SK-N-SH (cell line): ENCODE measurements around the gene COL15A1. TPM values are rescaled to one million over a fixed set of nuclear protein-coding genes. Genes with fewer than 3 reads are reported as not detected.

Experiments
- CTCF ChIA-PET: fragments of 300-600, 350-600 bp; formaldehyde crosslinking; extraction: SDS; loops from one replicate; lab custom pipeline; 2021; lab: Yijun Ruan, JAX
- POLR2A ChIA-PET: fragments of 350-600 bp; sonication (Branson Sonifier 250); formaldehyde crosslinking; extraction: SDS; loops from one replicate; lab custom pipeline; 2020; ENCODE audit warnings: antibody characterized with exemption, inconsistent platforms; lab: Yijun Ruan, JAX
- DNase-seq: peaks from one replicate; pipeline ENCODE4 v3.0.0; 2012
- H2AFZ ChIP-seq: fragments of 200-600 bp; sonication (generic); 2 replicates; pipeline ENCODE4 v1.8.1; 2016; ENCODE audit warnings: antibody characterized with exemption, mild to moderate bottlenecking, low read depth
- H3F3A ChIP-seq: fragments of 200-600 bp; sonication (generic); replicated peaks from 2 replicates; pipeline ENCODE3; 2016; ENCODE audit warnings: antibody characterized with exemption, mild to moderate bottlenecking; ENCODE audit not compliant: insufficient read depth
- H3K27ac ChIP-seq, 2 experiments: fragments of 200-500 bp in 1 of 2; fragments of 200-600 bp in 1 of 2; sonication (Bioruptor generic) in 1 of 2; sonication (generic), shearing (Covaris generic) in 1 of 2; 2 replicates each; pipeline versions ENCODE4 v1.5.1 to v1.6.1; 2014 to 2016; ENCODE audit warnings: low read depth in 2 of 2, inconsistent platforms in 1 of 2, low read length in 1 of 2, mild to moderate bottlenecking in 1 of 2, mixed read lengths in 1 of 2
- H3K27me3 ChIP-seq: fragments of 200-600 bp; sonication (generic), shearing (Covaris generic); 2 replicates; pipeline ENCODE4 v1.6.1; 2016; ENCODE audit warnings: mixed run types; ENCODE audit not compliant: insufficient read depth
- H3K36me3 ChIP-seq, 2 experiments: fragments of 200-500 bp in 1 of 2; fragments of 200-600 bp in 1 of 2; sonication (Bioruptor generic) in 1 of 2; sonication (generic) in 1 of 2; replicated peaks in 1 of 2; 2 replicates each; pipeline versions ENCODE3 to v1.5.1; 2014 to 2016; ENCODE audit warnings: low read length in 1 of 2, mild to moderate bottlenecking in 1 of 2; ENCODE audit not compliant: insufficient read depth in 2 of 2, control insufficient read depth in 1 of 2
- H3K4me1 ChIP-seq, 2 experiments: fragments of 200-500 bp in 1 of 2; fragments of 200-600 bp in 1 of 2; sonication (Bioruptor generic) in 1 of 2; sonication (generic), shearing (Covaris generic) in 1 of 2; 2 replicates each; pipeline versions ENCODE4 v1.5.1 to v1.6.1; 2014 to 2016; ENCODE audit warnings: low read depth in 1 of 2, low read length in 1 of 2, mixed run types in 1 of 2; ENCODE audit not compliant: insufficient read depth in 2 of 2, control insufficient read depth in 1 of 2
- H3K4me2 ChIP-seq: fragments of 200-600 bp; sonication (generic), shearing (Covaris generic); 2 replicates; pipeline ENCODE4 v1.6.1; 2017; ENCODE audit warnings: mixed run types
- H3K4me3 ChIP-seq, 2 experiments: fragments of 200-500 bp in 1 of 2; fragments of 200-600 bp in 1 of 2; sonication (Bioruptor generic) in 1 of 2; sonication (generic), shearing (Covaris generic) in 1 of 2; 2 replicates each; pipeline versions ENCODE4 v1.5.1 to v1.8.1; 2014 to 2016; ENCODE audit warnings: low read depth in 2 of 2, inconsistent platforms in 1 of 2, low read length in 1 of 2, mild to moderate bottlenecking in 1 of 2, mixed read lengths in 1 of 2, moderate library complexity in 1 of 2
- H3K79me2 ChIP-seq: fragments of 200-600 bp; sonication (generic); 2 replicates; pipeline ENCODE4 v1.8.1; 2017; ENCODE audit warnings: mild to moderate bottlenecking; ENCODE audit not compliant: insufficient read depth
- H3K9ac ChIP-seq: fragments of 200-600 bp; sonication (generic); 2 replicates; pipeline ENCODE4 v1.6.1; 2017; ENCODE audit warnings: mixed run types
- H3K9me2 ChIP-seq: fragments of 200-600 bp; sonication (generic); 2 replicates; pipeline ENCODE4 v1.6.1; 2017; ENCODE audit warnings: mixed run types
- H3K9me3 ChIP-seq: fragments of 200-600 bp; sonication (generic); 2 replicates; pipeline ENCODE4 v1.6.1; 2017; ENCODE audit warnings: mixed run types, mild to moderate bottlenecking, moderate library complexity
- H4K20me1 ChIP-seq: fragments of 200-600 bp; sonication (generic); 2 replicates; pipeline ENCODE4 v1.6.1; 2017; ENCODE audit warnings: mild to moderate bottlenecking, mixed run types; ENCODE audit not compliant: insufficient read depth
- EP300 ChIP-seq, 2 experiments: IDR thresholded peaks; 2 replicates each; pipeline versions ENCODE4 v1.4.0 to v1.6.1; 2012; ENCODE audit warnings: borderline replicate concordance in 1 of 2, low read depth in 1 of 2, low read length in 1 of 2
- FOXJ3 ChIP-seq: sonication (generic); formaldehyde crosslinking; IDR thresholded peaks from 2 replicates; pipeline ENCODE4 v1.5.1; 2020; ENCODE audit warnings: mild to moderate bottlenecking, missing genetic modification reagents
- FOXM1 ChIP-seq: IDR thresholded peaks from 2 replicates; pipeline ENCODE4 v1.4.0; 2012; ENCODE audit warnings: low read depth, mild to moderate bottlenecking
- GABPA ChIP-seq: IDR thresholded peaks from 2 replicates; pipeline ENCODE4 v1.4.0; 2012; ENCODE audit warnings: low read depth, mild to moderate bottlenecking
- GATA2 ChIP-seq: sonication (generic); formaldehyde crosslinking; IDR thresholded peaks from 2 replicates; pipeline ENCODE4 v1.5.0; 2020; ENCODE audit warnings: mild to moderate bottlenecking, missing genetic modification reagents
- MEF2A ChIP-seq: IDR thresholded peaks from 2 replicates; pipeline ENCODE4 v1.4.0; 2012; ENCODE audit warnings: low read depth, borderline replicate concordance
- NRF1 ChIP-seq: IDR thresholded peaks from 2 replicates; pipeline ENCODE4 v1.6.1; 2012; ENCODE audit warnings: low read depth, mild to moderate bottlenecking, low read length
- PBX3 ChIP-seq: IDR thresholded peaks from 2 replicates; pipeline ENCODE4; 2012
- POLR2AphosphoS5 ChIP-seq: IDR thresholded peaks from 2 replicates; pipeline ENCODE4 v1.6.1; 2012; ENCODE audit warnings: low read depth, low read length
- RFX5 ChIP-seq: IDR thresholded peaks from 2 replicates; pipeline ENCODE4 v1.6.1; 2012; ENCODE audit warnings: mild to moderate bottlenecking, improper control_type of control experiment, low read length
- SMC3 ChIP-seq: IDR thresholded peaks from 2 replicates; pipeline ENCODE4 v1.6.1; 2012; ENCODE audit warnings: low read depth, low read length, improper control_type of control experiment
- TAF1 ChIP-seq: IDR thresholded peaks from 2 replicates; pipeline ENCODE4 v1.6.1; 2012; ENCODE audit warnings: low read depth, mild to moderate bottlenecking, low read length, moderate library complexity, borderline replicate concordance
- TEAD4 ChIP-seq: IDR thresholded peaks from 2 replicates; pipeline ENCODE4 v1.4.0; 2012; ENCODE audit warnings: mild to moderate bottlenecking, borderline replicate concordance; ENCODE audit not compliant: insufficient read depth
- USF1 ChIP-seq: IDR thresholded peaks from 2 replicates; pipeline ENCODE4 v1.4.0; 2012; ENCODE audit warnings: low read depth, borderline replicate concordance
- YY1 ChIP-seq: IDR thresholded peaks from 2 replicates; pipeline ENCODE4 v1.4.0; 2012; ENCODE audit warnings: low read depth, mild to moderate bottlenecking
- ZBTB33 ChIP-seq: IDR thresholded peaks from 2 replicates; pipeline ENCODE4 v1.4.0; 2012; ENCODE audit warnings: low read depth, borderline replicate concordance
- WGBS: methylation state at CpG from one replicate; pipeline ENCODE4 v1.1.6; 2017; ENCODE audit warnings: low lambda C conversion rate; 5-methylcytosine and 5-hydroxymethylcytosine counted together
- polyA plus RNA-seq, 3 experiments: library from polyadenylated mRNA; depleted of rRNA; stranded (reverse); fragments of >200 nt; gene quantifications; 2 replicates each; pipeline ENCODE4 v1.2.3, GENCODE V29; 2012
- TF ChIP-seq, protein P1 (sequence below): fragments of 150-350 bp; IDR thresholded peaks from 2 replicates; pipeline ENCODE4 v1.6.1; 2017; ENCODE audit warnings: antibody characterized with exemption, low read length, low read depth, borderline replicate concordance
- TF ChIP-seq, protein P2 (sequence below): IDR thresholded peaks from 2 replicates; pipeline ENCODE4 v1.6.1; 2012; ENCODE audit warnings: mild to moderate bottlenecking, low read depth, low read length, moderate library complexity

COL15A1 gene
- polyA plus RNA-seq, 1 of the 3 experiments (the other 2 are of a cell fraction): 0.84 TPM

- 66% methylated on average over 5 of the region's 5 CpGs for WGBS
- no peak overlapping the region for H3K4me3 ChIP-seq
- H3K4me2 ChIP-seq: no peak overlapping the region
- no peak overlapping the region for H2AFZ ChIP-seq
- no peaks in the 10 kb centered on the region for H3K79me2 ChIP-seq
- H3K9me3 ChIP-seq: no peaks in the 10 kb centered on the region
- no peaks in the 10 kb centered on the region for H3F3A ChIP-seq
- no peak overlapping the region for H3K27ac ChIP-seq
- H3K36me3 ChIP-seq: no peaks in the 10 kb centered on the region
- peaks cover 0 to 5% of the 10 kb centered on the region in 2 experiments; a peak in 1 of 4 replicates for H3K4me1 ChIP-seq
- H4K20me1 ChIP-seq: no peaks in the 10 kb centered on the region
- no peak for TF ChIP-seq PBX3
- no peak for TF ChIP-seq NRF1
- TF ChIP-seq POLR2AphosphoS5: no peak
- TF ChIP-seq ZBTB33: no peak
- TF ChIP-seq YY1: no peak
- no peak for TF ChIP-seq RFX5
- TF ChIP-seq TEAD4: no peak
- TF ChIP-seq, protein P1, sequence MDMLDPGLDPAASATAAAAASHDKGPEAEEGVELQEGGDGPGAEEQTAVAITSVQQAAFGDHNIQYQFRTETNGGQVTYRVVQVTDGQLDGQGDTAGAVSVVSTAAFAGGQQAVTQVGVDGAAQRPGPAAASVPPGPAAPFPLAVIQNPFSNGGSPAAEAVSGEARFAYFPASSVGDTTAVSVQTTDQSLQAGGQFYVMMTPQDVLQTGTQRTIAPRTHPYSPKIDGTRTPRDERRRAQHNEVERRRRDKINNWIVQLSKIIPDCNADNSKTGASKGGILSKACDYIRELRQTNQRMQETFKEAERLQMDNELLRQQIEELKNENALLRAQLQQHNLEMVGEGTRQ: no peak
- TF ChIP-seq TAF1: no peak
- TF ChIP-seq, protein P2, sequence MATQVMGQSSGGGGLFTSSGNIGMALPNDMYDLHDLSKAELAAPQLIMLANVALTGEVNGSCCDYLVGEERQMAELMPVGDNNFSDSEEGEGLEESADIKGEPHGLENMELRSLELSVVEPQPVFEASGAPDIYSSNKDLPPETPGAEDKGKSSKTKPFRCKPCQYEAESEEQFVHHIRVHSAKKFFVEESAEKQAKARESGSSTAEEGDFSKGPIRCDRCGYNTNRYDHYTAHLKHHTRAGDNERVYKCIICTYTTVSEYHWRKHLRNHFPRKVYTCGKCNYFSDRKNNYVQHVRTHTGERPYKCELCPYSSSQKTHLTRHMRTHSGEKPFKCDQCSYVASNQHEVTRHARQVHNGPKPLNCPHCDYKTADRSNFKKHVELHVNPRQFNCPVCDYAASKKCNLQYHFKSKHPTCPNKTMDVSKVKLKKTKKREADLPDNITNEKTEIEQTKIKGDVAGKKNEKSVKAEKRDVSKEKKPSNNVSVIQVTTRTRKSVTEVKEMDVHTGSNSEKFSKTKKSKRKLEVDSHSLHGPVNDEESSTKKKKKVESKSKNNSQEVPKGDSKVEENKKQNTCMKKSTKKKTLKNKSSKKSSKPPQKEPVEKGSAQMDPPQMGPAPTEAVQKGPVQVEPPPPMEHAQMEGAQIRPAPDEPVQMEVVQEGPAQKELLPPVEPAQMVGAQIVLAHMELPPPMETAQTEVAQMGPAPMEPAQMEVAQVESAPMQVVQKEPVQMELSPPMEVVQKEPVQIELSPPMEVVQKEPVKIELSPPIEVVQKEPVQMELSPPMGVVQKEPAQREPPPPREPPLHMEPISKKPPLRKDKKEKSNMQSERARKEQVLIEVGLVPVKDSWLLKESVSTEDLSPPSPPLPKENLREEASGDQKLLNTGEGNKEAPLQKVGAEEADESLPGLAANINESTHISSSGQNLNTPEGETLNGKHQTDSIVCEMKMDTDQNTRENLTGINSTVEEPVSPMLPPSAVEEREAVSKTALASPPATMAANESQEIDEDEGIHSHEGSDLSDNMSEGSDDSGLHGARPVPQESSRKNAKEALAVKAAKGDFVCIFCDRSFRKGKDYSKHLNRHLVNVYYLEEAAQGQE: no peak
- TF ChIP-seq USF1: no peak
- TF ChIP-seq GABPA: no peak
- no peak for TF ChIP-seq EP300 (IDR thresholded peaks at IDR 0.05; ENCODE audit: borderline replicate concordance in 1 of 2, low read depth in 1 of 2, low read length in 1 of 2)
- TF ChIP-seq MEF2A: no peak
- no peak for TF ChIP-seq SMC3
- no peak for TF ChIP-seq GATA2 (CRISPR knock-in tag)
- no peak for TF ChIP-seq FOXJ3 (CRISPR knock-in tag)
- TF ChIP-seq FOXM1: no peak
- no peaks in the 10 kb centered on the region for H3K9me2 ChIP-seq
- H3K9ac ChIP-seq: no peak overlapping the region
- ChIA-PET POLR2A (no interaction called here), CTCF (interaction anchor here (0.9 kb wide), 1 partner anchor 70 kb away, joined by 3 read pairs; no protein-coding TSS in a partner anchor)
- no peak for DNase-seq
- H3K27me3 ChIP-seq: no peaks in the 10 kb centered on the region
Measured at GRCh38 chr9:98917746-98918487, 25.8 kb upstream of the COL15A1 start.
